Inferior parietal cortex (tissue), 1 donor: ENCODE measurements around the gene PCDHGA1.
A peak's percentile ranks its signal among the peaks of the same experiment; 100 is the strongest.

ENCODE experiments used
- DNase-seq: peaks from one replicate; pipeline ENCODE4 v3.0.0-alpha.2; 2016; ENCODE audit errors: extremely low spot score

Gene PCDHGA1

GRCh38 chr5:141512911-141513626 lies 182.8 kb downstream of the PCDHGA1 start:
- DNase-seq: no peak

- peak; percentile 76 for DNase-seq
Observed at GRCh38 chr5:141513627-141514329, 183.5 kb downstream of the PCDHGA1 start.

GRCh38 chr5:141514330-141515133 lies 184.2 kb downstream of the PCDHGA1 start:
- DNase-seq: no peak

- no peak for DNase-seq
Observed at GRCh38 chr5:141515141-141515540, 184.8 kb downstream of the PCDHGA1 start.

- DNase-seq: no peak
Observed at GRCh38 chr5:141515946-141516671, 185.8 kb downstream of the PCDHGA1 start.

- DNase-seq: no peak
Observed at GRCh38 chr5:141516672-141517025, 186.3 kb downstream of the PCDHGA1 start.

GRCh38 chr5:141517312-141517711 lies 187.0 kb downstream of the PCDHGA1 start:
- DNase-seq: no peak

- DNase-seq: no peak
Observed at GRCh38 chr5:141517880-141518617, 187.7 kb downstream of the PCDHGA1 start.

- no peak for DNase-seq
Observed at GRCh38 chr5:141518618-141519015, 188.3 kb downstream of the PCDHGA1 start.

GRCh38 chr5:141519605-141520565 lies 189.6 kb downstream of the PCDHGA1 start:
- no peak for DNase-seq

GRCh38 chr5:141521244-141521781 lies 191.0 kb downstream of the PCDHGA1 start:
- peak; percentile 86 for DNase-seq

GRCh38 chr5:141522301-141522700 lies 192.0 kb downstream of the PCDHGA1 start:
- no peak for DNase-seq

- DNase-seq: peak; percentile 12
Observed at GRCh38 chr5:141523991-141524390, 193.7 kb downstream of the PCDHGA1 start.

GRCh38 chr5:141524604-141525597 lies 194.6 kb downstream of the PCDHGA1 start:
- peak; percentile 92 for DNase-seq

- DNase-seq: no peak
Observed at GRCh38 chr5:141525653-141526052, 195.3 kb downstream of the PCDHGA1 start.

- DNase-seq: no peak
Observed at GRCh38 chr5:141527426-141527825, 197.1 kb downstream of the PCDHGA1 start.

- peak; percentile 33 for DNase-seq
Observed at GRCh38 chr5:141528291-141528984, 198.1 kb downstream of the PCDHGA1 start.

- DNase-seq: no peak
Observed at GRCh38 chr5:141529002-141529401, 198.7 kb downstream of the PCDHGA1 start.
